Esophagus squamous epithelium (tissue), 5 donors: ENCODE measurements around the gene WSCD1. TPM values are rescaled to one million over a fixed set of nuclear protein-coding genes. Genes with fewer than 3 reads are reported as not detected.

Experiments used
- DNase-seq: peaks from one replicate; lab custom pipeline; 2025; lab: John Stamatoyannopoulos, UW
- H3K27ac ChIP-seq, 4 donors: fragments of 200-600 bp; sonication (generic); one replicate each; pipeline ENCODE4 v1.5.1; 2016 to 2019; ENCODE audit warnings: mild to moderate bottlenecking in 1 of 4
- H3K27me3 ChIP-seq, 4 donors: fragments of 200-600 bp; sonication (generic); 1 replicate in 3 of 4; 2 replicates in 1 of 4; pipeline versions ENCODE4 v1.5.1 to v1.6.0; 2017 to 2021; ENCODE audit warnings: antibody characterized with exemption in 1 of 4
- H3K36me3 ChIP-seq, 3 donors: fragments of 200-600 bp; sonication (generic); one replicate each; pipeline ENCODE4 v1.5.1; 2016 to 2019
- H3K4me1 ChIP-seq, 3 donors: fragments of 200-600 bp; sonication (generic); one replicate each; pipeline ENCODE4 v1.5.1; 2017 to 2019
- H3K4me3 ChIP-seq, 4 donors: fragments of 200-600 bp; sonication (generic); 1 replicate in 3 of 4; 2 replicates in 1 of 4; pipeline ENCODE4 v1.5.1; 2016 to 2019; ENCODE audit warnings: mild to moderate bottlenecking in 2 of 4, moderate library complexity in 1 of 4
- H3K9me3 ChIP-seq, 3 donors: fragments of 200-600 bp; sonication (generic); one replicate each; pipeline ENCODE4 v1.5.1; 2016 to 2019
- CTCF ChIP-seq, 6 experiments: fragments of 450-650 bp in 4 of 6; fragments of 200-600 bp in 2 of 6; sonication (generic) in 2 of 6; IDR thresholded peaks; one replicate each; pipeline ENCODE4 v1.5.1; 2016 to 2019; ENCODE audit warnings: antibody characterized with exemption in 6 of 6, mild to moderate bottlenecking in 4 of 6, moderate library complexity in 4 of 6
- POLR2A ChIP-seq, 4 donors: fragments of 450-650 bp; IDR thresholded peaks; one replicate each; pipeline ENCODE4 v1.6.1; 2017; ENCODE audit warnings: antibody characterized with exemption in 4 of 4, mild to moderate bottlenecking in 4 of 4, moderate library complexity in 3 of 4
- WGBS, 2 donors: methylation state at CpG; one replicate each; pipeline ENCODE4 v1.1.5; 2018; 5-methylcytosine and 5-hydroxymethylcytosine counted together
- intact Hi-C: fragments of 100-400 bp; cut with DNase I; formaldehyde crosslinking; loops from one replicate; pipeline ENCODE4 v1.15.0; 2022
- total RNA-seq, 4 donors: library from RNA; depleted of rRNA; stranded (reverse); fragments of >200 nt; gene quantifications; one replicate each; pipeline ENCODE4 v1.1.0, GENCODE V29; 2016
- donor health status: DM: yes; HTN: yes; CAD: no.

Gene WSCD1
- total RNA-seq, 4 donors from 2014 or later, result 0.22 to 1.6 (median 1.5) TPM; not detected in 1

DNA sequence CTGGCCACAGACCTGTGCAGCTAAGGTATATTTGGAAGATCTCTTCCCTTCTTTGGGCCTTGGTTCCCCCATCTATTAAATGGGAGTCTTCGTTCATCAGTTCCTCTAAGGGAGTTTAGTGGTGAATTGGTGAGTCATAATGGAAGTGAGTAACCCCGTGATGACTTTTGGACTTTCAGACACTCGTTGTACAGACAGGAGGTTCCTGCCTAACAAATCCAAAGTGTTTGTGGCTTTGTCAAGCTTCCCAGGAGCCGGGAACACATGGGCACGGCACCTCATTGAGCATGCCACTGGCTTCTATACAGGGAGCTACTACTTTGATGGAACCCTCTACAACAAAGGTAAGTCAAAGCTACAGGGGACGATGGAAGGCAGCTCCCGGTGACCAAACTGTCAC is 40.4 kb downstream of the WSCD1 start:
- H3K27me3 ChIP-seq, result no peaks in the 10 kb centered on the region
- no peaks in the 10 kb centered on the region for H3K9me3 ChIP-seq
- H3K4me3 ChIP-seq, result no peak overlapping the region
- H3K4me1 ChIP-seq, result no peaks in the 10 kb centered on the region
- intact Hi-C loops, result no loop called here
- no peak for TF ChIP-seq POLR2A (IDR thresholded peaks at IDR 0.05)
- TF ChIP-seq CTCF (IDR thresholded peaks at IDR 0.05), result no peak
- no peak overlapping the region for H3K27ac ChIP-seq
- no peak for DNase-seq
- WGBS, 2 donors, result 58 to 66% methylated on average over 3 to 4 of the region's 7 CpGs
- no peaks in the 10 kb centered on the region for H3K36me3 ChIP-seq

- H3K4me3 ChIP-seq, result no peak overlapping the region
- no peak for TF ChIP-seq CTCF (IDR thresholded peaks at IDR 0.05)
- no peak for TF ChIP-seq POLR2A (IDR thresholded peaks at IDR 0.05)
- intact Hi-C loops, result no loop called here
- no peaks in the 10 kb centered on the region for H3K4me1 ChIP-seq
- no peaks in the 10 kb centered on the region for H3K27me3 ChIP-seq
- no peak for DNase-seq
- H3K27ac ChIP-seq, result no peak overlapping the region
- H3K9me3 ChIP-seq, result peaks cover 0 to 9% (median 7%) of the 10 kb centered on the region in 3 donors
- 92 to 96% methylated on average over 8 to 14 of the region's 34 CpGs for WGBS, 2 donors
- H3K36me3 ChIP-seq, result no peaks in the 10 kb centered on the region
These were observed 50.2 kb downstream of the WSCD1 start for GRCh38 chr17:6120351-6120750.

- intact Hi-C loops, result no loop called here
- peaks cover 0 to 9% (median 7%) of the 10 kb centered on the region in 3 donors for H3K9me3 ChIP-seq
These were observed 54.7 kb downstream of the WSCD1 start for GRCh38 chr17:6124856-6125255.

GRCh38 chr17:6126768-6127167 is 56.6 kb downstream of the WSCD1 start:
- no peaks in the 10 kb centered on the region for H3K36me3 ChIP-seq
- TF ChIP-seq CTCF (IDR thresholded peaks at IDR 0.05), result no peak
- no peak for TF ChIP-seq POLR2A (IDR thresholded peaks at IDR 0.05)
- no peak overlapping the region for H3K27ac ChIP-seq
- DNase-seq, result no peak
- H3K4me3 ChIP-seq, result no peak overlapping the region
- no peaks in the 10 kb centered on the region for H3K27me3 ChIP-seq
- peaks cover 0 to 9% (median 7%) of the 10 kb centered on the region in 3 donors for H3K9me3 ChIP-seq
- intact Hi-C loops, result no loop called here
- no peaks in the 10 kb centered on the region for H3K4me1 ChIP-seq
- WGBS, 2 donors, result 73 to 100% methylated on average over 1 of the region's 1 CpG

More at GRCh38 chr17:6124856-6125255, 54.7 kb downstream of the WSCD1 start:
- DNase-seq, result no peak
- no peak overlapping the region for H3K27ac ChIP-seq
- H3K27me3 ChIP-seq, result no peaks in the 10 kb centered on the region
- no peaks in the 10 kb centered on the region for H3K36me3 ChIP-seq
- TF ChIP-seq CTCF (IDR thresholded peaks at IDR 0.05), result no peak
- TF ChIP-seq POLR2A (IDR thresholded peaks at IDR 0.05), result no peak
- H3K4me3 ChIP-seq, result no peak overlapping the region
- no peaks in the 10 kb centered on the region for H3K4me1 ChIP-seq

DNA sequence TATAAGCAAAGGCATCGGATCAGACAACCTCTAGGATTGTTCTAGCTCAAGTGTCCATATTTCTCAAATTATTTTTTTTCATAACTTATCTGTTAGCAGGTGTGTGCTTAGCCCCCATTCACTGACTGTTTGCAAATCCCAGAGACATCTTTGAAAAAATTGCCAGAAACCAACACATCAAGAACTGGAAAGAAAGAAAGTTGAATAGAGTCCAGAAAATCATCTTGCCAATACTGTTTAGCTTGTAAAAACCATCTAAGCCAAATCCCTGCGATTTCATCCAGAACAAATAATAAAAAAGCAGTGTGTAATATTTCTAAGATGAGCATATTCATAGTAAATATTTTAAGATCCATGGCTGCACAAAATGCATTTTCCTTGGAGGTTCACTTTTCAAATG is 64.5 kb downstream of the WSCD1 start:
- no peaks in the 10 kb centered on the region for H3K9me3 ChIP-seq
- no peak for TF ChIP-seq CTCF (IDR thresholded peaks at IDR 0.05)
- TF ChIP-seq POLR2A (IDR thresholded peaks at IDR 0.05), result no peak
- intact Hi-C loops, result no loop called here
- 36 to 49% methylated on average over 2 of the region's 2 CpGs for WGBS, 2 donors
- H3K36me3 ChIP-seq, result no peaks in the 10 kb centered on the region
- H3K4me1 ChIP-seq, result no peaks in the 10 kb centered on the region
- DNase-seq, result no peak
- H3K4me3 ChIP-seq, result no peak overlapping the region
- peaks cover 0 to 16% (median 0%) of the 10 kb centered on the region in 4 donors for H3K27me3 ChIP-seq
- H3K27ac ChIP-seq, result no peak overlapping the region
